DMS114 treated with DMSO at 0.1 percent for 48 hours (cell line): ENCODE results near the gene CCNF.
"Not testable (repeated sequence)": the region's sequence is repeated elsewhere in the genome, so short reads cannot be mapped to it uniquely, and the experiment has no call there.

Experiments used
- DNase-seq: peaks from one replicate; lab custom pipeline; 2025; ENCODE audit not compliant: unreplicated experiment; lab: John Stamatoyannopoulos, UW

CCNF gene

DNA sequence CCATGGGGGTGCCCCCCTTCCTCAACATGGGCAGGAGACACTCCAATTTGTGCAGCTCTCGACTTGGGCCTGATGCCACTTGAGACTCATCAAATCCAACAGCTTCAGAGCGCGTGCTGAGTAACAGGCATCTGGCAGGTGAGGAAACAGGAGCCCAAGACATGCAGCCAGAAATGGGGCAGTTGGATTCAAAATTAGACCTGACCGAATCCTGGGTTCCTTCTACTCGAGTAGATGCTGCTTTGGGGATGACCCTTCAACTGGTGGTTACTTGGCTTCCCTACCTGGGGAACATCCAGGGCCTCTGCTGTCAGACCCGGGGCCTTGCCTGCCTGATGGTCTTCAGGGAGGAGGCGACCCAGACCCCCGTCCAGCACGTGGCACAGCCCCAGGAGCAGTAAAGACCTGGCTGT lies 41.4 kb downstream of the CCNF start:
- DNase-seq: no peak

DNA sequence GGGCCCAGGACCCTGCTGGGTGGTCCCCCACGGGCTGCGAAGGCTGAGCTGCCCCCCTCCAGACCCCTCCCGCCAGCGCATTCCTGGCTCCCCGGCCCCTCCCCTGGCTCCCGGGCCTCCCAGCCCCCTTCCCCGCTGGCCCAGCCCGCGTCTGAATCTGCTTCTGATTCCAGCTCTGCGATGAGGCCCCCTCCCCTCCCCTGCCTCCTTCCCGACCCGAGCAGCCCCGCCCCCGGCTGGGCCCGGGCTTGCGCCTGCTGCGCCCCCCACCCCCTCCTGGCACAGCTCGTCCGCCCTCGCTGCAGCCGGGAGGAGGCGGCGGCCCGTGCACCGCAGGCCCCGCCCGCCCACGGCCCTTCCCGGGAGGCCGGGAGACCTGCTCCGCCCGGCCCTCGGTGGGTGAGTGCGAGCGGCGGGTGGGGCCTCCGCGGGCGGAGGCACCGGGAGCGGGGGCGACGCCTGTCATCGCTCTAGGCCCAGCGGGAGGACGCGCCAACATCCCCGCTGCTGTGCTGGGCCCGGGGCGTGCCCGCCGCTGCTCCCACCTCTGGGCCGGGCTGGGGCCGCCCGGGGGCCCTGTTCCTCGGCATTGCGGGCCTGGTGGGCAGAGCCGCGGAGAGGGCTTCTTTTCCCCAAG lies 41.9 kb downstream of the CCNF start, which contains the start of gene NTN3:
Gene NTN3, plus strand, starts transcription at position 282 of the 637 bp plus-strand sequence. CDS start 405 bp downstream, outside the sequence.
- DNase-seq: no peak

DNA sequence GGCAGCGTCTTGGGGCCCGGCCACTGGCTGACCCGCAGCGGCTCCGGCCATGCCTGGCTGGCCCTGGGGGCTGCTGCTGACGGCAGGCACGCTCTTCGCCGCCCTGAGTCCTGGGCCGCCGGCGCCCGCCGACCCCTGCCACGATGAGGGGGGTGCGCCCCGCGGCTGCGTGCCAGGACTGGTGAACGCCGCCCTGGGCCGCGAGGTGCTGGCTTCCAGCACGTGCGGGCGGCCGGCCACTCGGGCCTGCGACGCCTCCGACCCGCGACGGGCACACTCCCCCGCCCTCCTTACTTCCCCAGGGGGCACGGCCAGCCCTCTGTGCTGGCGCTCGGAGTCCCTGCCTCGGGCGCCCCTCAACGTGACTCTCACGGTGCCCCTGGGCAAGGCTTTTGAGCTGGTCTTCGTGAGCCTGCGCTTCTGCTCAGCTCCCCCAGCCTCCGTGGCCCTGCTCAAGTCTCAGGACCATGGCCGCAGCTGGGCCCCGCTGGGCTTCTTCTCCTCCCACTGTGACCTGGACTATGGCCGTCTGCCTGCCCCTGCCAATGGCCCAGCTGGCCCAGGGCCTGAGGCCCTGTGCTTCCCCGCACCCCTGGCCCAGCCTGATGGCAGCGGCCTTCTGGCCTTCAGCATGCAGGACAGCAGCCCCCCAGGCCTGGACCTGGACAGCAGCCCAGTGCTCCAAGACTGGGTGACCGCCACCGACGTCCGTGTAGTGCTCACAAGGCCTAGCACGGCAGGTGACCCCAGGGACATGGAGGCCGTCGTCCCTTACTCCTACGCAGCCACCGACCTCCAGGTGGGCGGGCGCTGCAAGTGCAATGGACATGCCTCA lies 42.6 kb downstream of the CCNF start:
- no peak for DNase-seq

GRCh38 chr16:2472488-2472864 lies 43.2 kb downstream of the CCNF start:
- DNase-seq: no peak

DNA sequence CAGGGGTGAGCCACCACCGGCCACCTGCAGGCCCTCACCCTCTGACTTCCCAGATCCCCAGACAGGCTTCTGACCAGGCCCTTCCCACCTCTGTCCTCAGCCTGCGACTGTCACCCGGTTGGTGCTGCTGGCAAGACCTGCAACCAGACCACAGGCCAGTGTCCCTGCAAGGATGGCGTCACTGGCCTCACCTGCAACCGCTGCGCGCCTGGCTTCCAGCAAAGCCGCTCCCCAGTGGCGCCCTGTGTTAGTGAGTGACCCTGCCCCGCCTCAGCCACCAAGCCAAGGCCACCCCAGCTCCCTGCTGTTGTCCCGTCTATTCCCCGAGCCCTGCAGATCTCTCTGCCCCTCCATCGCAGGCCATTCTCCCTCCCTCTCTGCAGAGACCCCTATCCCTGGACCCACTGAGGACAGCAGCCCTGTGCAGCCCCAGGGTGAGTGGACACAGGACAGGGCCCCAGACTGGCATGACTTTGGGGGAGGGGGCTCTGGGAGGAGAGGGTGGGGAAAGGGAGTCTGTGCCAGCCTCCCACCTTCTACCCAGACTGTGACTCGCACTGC lies 43.7 kb downstream of the CCNF start:
- DNase-seq: no peak

DNA sequence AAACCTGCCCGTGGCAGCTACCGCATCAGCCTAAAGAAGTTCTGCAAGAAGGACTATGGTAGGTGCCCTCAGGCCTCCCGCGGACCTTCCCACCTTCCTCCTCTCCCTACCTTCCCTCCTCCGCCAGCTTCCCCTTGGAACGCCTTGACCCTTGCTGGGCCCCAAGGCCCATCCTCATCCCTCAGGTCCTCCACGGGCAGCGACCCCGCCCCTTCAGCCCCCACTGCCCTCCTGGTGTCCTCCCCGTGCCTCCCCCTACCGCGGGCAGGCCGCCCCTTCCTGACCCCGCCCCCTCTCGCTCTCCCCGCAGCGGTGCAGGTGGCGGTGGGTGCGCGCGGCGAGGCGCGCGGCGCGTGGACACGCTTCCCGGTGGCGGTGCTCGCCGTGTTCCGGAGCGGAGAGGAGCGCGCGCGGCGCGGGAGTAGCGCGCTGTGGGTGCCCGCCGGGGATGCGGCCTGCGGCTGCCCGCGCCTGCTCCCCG lies 44.2 kb downstream of the CCNF start:
- no peak for DNase-seq

DNA sequence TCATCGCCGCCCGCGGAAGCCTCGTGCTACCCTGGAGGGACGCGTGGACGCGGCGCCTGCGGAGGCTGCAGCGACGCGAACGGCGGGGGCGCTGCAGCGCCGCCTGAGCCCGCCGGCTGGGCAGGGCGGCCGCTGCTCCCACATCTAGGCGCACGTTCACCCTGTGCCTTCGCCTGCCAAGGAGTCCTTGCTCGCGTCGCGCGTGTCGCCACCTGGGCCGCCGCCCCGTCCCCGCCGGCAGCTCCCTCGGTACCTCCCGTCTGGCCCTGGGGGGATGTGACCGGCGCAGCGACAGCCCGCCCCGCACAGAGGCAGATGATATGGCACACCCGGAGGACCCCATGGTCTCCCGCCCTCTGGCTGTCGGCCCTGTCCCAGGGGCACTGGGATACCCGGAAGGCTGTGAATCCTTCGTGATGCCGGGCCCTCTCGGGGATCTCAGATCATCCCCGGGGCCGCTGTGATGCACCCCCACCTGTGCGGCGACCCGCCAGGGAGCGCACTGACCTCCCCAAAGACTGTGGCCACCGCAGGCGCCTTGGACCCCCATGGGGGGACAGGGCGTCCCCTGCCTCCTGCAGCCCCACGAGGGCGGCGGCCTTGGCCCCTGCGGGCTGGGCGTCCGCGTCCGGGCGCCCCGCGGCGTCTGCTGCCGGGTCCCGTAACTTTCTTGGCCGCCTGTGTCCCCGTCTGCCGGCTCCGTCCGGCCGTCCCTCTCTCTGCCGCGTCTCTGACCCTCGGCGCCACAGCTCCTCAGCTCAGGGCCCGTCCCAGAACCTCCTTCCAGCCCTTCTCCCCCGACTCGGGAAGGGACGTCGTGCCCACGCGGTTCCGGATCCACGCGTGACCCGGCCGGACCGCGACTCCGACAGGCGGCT lies 45.0 kb downstream of the CCNF start:
- no peak for DNase-seq

DNA sequence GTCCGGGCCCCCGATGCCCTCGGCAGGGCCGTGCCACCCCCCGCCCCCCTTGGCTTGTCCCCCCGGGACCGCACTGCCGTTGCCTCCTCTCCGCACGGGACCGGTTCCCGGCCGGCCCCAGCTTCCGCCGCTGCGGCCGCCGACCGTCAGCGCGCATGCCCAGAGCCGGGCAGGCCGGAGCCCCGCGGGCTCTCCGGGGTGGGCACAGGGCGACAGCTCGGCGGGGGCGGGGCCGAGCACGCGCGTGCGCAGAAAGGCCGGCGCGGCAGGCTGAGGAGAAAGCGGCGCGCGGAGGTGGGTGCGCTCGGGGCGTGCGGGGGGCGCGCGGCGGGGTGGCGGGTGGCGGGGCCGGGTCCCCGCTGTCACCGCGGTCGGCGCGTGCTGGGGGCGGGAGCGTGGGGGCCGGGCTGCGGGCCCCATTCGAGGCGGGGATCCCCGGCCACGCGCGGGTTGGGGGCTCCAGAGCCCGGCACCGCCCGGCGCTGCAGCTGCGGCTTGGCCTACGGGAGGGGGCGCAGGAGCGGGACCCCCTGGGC lies 45.7 kb downstream of the CCNF start, which contains the start of gene TBC1D24:
Gene TBC1D24, plus strand, starts transcription at position 251 of the 536 bp plus-strand sequence. CDS start 21,022 bp downstream, outside the sequence.
- peak; percentile 36 for DNase-seq

DNA sequence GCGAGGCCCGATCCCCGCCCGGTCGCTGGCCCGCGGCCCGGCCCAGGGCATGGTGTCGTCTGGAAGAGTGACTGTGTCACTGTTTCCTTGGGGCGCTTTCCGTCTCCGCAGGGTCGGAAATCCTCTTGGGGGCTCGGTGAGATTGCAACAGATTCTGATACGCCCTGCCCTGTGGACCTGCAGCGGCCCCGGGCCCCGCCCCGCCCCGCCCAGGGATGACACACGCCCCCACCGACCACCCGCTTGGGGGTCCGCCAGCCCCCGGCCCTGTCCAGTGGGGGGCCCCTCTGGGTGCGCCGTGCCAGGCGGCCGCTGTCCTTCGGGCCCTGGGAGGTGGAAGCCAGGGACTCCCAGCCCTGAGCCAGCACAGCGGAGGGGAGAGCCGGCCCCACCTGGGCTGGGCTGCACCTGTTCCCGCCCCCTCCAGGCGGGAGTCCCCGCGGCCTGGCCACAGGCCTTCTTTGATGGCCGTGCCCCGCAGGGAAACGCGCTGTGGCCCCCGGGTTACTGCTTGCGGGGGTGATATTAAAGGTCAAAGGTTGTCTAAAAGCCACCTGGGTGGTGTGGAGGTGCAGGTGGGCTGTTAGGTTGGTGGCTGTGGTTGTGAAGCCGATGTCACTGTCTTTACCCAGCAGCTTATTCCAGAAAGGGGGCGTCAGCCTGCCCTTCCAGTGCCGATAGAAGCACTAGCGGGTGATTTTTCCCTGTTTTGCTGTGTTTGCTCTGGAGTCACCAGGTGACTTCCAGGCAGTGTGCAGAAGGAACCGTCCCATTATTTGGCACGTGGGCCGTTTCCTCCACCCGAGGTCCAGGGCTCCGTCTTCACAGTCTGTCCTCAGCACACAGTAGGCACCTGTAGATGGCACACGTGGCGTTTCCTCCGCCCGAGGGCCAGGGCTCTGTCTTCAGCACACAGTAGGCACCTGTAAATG lies 46.4 kb downstream of the CCNF start:
- no peak for DNase-seq

DNA sequence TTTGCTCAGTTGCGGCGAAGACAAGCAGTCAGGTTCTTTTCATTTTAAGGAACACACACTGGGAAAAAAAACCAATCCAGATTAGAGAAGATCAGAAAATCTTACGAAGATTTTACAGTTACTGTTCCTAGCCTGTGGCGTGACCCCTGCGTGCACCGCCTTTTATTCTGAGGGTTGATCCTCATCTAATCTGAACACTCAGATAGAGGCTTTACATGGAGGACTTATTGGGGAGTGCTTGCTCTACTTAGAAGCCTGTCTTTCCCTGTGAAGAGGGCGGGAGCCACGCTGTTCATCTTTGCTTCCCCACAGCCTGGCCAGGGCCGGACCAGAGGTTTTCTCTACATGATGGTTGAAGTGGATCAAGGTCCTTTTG lies 47.1 kb downstream of the CCNF start:
- no peak for DNase-seq

DNA sequence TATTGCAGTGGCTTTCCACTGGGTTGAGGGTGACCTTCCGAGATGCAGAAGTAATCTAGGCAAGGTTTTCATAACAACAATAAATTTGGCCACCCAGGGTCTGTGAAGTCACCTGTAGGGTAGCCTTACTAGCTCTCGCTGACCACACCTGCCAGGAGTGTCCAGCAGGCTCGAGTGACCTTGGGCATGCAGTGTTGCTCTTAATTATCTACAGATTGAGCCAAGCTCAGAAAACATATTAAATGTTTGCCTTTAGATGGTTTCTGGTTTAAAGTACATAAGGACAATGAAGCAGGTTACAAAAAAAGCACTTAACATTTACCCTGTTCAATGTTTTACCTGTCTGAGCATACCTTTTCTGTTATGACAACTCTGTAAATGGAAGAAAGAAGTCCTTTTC lies 47.5 kb downstream of the CCNF start:
- DNase-seq: no peak

DNA sequence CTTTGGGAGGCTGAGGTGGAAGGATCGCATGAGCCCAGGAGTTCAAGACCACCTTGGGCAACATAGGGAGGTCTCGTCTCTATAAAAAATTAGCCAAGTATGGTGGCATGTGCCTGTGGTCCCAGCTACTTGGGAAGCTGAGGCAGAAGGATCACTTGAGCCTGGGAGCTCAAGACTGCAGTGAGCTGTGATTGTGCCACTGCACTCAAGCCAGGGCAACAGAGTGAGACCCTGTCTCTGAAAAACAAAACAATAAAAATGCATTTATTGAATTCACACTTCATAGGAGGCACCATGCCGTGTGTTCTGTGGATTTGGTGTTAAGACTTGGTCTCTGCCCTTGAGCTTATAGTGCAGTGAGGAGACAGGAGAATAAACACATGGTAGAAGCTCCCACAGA lies 48.1 kb downstream of the CCNF start:
- DNase-seq: no peak

GRCh38 chr16:2478279-2478678 lies 49.0 kb downstream of the CCNF start:
- DNase-seq: no peak

DNA sequence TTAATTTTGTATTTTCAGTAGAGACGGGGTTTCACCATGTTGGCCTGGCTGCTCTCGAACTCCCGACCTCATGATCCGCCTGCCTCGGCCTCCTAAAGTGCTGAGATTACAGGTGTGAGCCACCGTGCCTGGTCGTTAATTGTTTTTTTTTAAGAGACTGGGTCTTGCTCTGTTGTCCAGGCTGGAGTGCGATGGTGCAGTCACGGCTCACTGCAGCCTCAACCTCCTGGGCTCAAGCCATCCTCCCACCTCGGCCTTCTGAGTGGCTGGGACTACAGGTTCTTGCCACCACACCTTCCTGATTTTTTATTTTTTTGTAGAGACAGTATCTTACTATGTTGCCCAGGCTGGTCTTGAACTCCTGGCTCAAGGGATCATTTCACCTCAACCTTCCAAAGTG lies 50.7 kb downstream of the CCNF start:
- not testable (repeated sequence) for DNase-seq

- no peak for DNase-seq
Observed at GRCh38 chr16:2480948-2481347, 51.7 kb downstream of the CCNF start.

DNA sequence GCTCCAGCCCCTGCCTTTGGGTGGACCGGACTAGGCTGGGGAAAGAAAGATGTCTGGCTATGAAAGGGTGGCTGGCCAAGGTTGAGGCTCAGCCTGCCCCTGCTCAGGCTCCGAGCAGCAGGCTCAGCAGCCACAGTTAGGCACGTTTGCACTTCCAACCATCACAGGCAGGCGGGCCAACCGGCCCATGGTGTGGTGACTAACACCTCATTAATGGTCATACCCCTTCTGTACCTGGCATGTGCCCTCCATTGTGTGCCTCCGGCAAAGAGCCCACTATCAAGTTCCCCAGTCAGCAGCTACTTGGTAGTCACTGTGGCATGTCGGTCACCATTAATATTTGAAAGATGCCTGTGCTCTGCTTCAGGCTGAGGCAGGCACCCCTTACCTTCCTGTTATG lies 52.4 kb downstream of the CCNF start:
- DNase-seq: no peak

GRCh38 chr16:2482249-2482648 lies 53.0 kb downstream of the CCNF start:
- DNase-seq: no peak

GRCh38 chr16:2482708-2483534 lies 53.7 kb downstream of the CCNF start:
- DNase-seq: no peak
